NCI-H187 treated with DMSO at 0.1 percent for 48 hours (cell line): ENCODE results near the gene NELFA.

Source experiments
- DNase-seq: peaks from one replicate; lab custom pipeline; 2025; lab: John Stamatoyannopoulos, UW

NELFA gene

GRCh38 chr4:2008921-2009650 is at the start of gene NELFA:
Gene NELFA (minus strand): TSS chr4:2008974. CDS start chr4:2008959, 15 bp downstream.
- peak; percentile 58 for DNase-seq

DNA sequence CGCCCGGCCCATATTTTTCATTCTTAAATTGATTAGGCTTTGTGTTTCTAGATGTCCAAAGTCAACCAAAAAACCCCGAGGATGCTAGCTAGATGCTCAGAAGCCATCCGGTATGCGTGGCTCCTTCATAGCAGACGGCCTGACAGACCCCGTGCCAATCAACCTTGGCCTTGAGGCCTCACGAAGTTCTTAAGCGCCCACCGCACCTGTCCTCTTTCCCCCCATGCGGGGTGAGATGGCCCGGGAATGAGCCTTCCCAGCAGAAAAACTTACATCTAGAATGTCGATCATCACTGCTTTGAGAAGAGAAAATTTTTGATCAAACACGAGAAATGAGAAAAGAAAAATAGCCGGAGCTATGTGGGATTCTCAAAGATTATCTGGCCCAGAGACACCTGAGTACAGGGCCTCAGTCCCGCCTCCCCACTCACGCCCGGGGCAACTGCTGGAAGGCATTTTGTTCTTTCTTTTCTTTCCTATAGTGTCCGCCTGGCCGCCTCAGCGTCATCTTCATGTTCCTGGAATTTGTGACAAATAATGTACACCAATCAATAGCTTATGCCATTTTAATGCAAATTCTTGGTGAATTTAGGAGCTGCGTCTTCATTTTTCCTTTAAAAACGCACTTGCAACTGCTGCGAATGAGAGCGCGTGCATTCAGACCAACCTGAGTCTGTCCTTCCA is 48.8 kb upstream of the NELFA start:
- no peak for DNase-seq

DNA sequence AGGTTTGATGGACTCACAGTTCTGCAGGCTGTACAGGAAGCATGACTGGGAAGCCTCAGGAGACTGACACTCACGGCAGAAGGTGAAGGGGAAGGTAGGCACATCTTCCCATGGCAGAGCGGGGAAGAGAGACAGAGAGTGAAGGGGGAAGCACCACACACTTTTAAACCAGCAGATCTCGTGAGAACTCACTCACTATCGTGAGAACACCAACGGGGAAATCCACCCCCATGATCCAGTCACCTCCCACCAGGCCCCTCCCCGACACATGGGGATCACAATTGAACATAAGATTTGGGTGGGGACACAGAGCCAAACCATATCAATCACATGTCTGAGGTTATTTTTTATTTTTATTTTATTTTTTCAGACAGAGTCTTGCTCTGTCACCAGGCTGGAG is 45.4 kb upstream of the NELFA start:
- no peak for DNase-seq

DNA sequence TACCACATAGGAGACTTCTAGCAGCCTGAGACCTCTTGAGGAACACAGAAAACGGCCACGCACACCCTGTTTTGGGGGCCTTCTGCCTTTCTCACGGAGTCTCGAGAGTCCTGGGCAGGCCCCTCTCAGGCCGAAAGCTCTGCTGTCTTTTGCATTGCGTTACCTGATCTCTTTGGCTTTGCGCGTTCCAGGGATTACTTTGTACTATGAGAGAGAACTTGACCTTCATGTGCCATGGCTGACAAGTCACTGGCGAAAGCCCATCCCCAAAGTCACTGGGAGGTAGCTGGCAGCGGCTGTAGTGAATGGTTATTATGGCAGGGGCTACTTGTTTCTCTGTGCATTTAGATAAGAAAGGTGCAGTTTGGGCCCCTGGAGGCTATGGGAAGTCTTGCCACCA is 42.3 kb upstream of the NELFA start:
- no peak for DNase-seq

- no peak for DNase-seq
These were observed 41.0 kb upstream of the NELFA start for GRCh38 chr4:2049811-2050210.

GRCh38 chr4:2049381-2049780 is 40.6 kb upstream of the NELFA start:
- DNase-seq, result no peak

- DNase-seq, result no peak
These were observed 40.1 kb upstream of the NELFA start for GRCh38 chr4:2048831-2049230.

DNA sequence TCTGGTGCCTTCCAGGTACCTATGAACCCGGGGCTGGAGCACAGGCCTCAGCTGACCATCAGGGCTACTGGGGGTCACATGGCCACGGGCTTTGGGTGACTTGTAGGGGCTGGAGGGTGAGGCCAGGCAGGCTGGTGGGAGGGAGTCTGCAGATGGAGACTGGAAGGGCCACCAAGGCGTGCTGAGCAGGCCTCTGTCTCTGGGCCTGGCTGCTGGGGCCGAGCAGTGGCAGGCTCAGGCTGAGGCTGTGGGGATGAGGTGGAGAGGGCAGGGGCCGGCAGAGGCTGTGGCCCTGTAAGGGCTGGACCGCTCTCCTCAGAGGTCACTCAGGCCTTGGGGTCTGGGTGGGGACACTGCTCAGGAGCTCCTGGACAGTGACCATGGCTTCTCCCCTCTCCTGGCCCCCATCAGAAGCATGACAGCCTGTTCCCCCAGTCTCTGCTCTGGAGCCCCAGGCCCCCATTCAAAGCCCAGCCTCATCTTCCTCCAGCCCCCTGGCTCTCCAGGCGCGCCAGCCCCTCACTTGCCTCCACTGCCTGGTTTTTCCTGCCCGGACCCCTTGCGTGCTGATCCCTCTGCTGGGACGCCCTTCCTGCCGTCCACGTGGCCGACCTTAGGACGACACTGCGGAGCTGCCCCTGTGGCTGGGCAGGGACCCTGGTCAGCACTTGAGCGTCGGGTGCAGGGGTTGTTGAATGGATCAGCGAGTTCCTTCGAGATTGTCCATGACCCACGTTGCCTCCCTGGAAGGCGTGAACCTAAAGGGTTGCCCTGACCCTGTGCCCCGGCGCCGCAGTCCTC is 39.2 kb upstream of the NELFA start:
- no peak for DNase-seq

GRCh38 chr4:2047031-2047660 is 38.4 kb upstream of the NELFA start:
- no peak for DNase-seq

- no peak for DNase-seq
These were observed 37.5 kb upstream of the NELFA start for GRCh38 chr4:2046031-2046961.

DNA sequence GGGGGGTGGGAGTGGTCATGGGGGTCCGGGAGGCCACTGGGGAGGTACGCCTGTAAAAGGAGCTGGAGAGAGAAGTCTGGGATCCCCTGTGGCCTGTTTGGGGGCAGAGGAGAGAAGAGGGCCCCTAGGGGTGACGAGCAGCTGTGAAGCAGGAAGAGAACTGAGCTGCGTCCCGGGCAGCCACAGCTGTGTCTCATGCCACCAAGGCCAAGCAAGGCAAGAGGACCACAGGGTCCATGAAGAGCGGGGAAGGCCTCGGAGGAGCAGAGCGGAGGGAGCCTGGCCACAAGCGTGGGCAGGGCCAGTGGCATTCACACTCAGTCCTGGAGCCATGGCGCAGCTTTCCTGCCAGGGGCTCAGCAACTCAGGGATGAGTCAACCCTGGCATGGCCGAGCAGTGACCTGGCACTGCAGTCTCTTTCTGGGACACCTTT is 36.8 kb upstream of the NELFA start:
- no peak for DNase-seq

- no peak for DNase-seq
These were observed 36.1 kb upstream of the NELFA start for GRCh38 chr4:2044542-2045517.

- DNase-seq, result no peak
These were observed 35.3 kb upstream of the NELFA start for GRCh38 chr4:2044119-2044485.

DNA sequence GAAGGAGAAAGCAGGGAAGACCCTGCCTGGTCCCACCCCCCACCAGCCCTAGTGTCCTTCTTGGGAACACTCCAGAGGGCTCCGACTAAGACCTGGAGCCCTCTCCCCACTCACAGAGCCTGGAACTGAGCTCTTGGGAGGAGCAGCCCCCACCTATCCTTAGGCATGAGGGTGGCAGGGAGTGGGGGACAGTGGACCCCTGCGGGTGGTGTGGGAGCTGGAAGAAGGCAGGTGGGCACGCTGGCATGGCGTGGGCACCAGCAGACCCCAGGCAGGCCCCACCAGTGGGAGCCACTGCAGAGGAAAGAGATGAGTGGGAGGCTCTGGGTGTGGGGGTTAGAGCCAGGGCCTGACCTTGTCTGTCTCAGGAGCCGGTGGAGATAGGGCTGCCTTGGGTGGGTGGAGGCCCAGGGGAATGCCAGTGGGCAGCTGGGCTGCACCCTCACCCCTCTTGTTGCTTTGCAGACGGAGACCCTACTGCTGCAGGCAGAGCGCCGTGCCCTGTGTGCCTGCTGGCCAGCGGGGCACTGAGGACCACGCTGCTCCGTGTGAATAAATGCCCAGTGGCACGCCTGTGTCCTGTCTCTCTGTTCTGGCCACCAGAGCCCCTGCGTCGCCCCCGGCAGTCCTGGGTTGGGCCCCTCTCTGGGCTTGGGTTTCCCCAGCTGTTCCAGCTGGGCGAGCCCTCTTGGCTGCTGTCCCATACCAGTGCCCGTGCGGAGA is 34.8 kb upstream of the NELFA start:
- no peak for DNase-seq

- DNase-seq, result no peak
These were observed 34.2 kb upstream of the NELFA start for GRCh38 chr4:2042947-2043395.

- no peak for DNase-seq
These were observed 33.6 kb upstream of the NELFA start for GRCh38 chr4:2042204-2042946.

DNA sequence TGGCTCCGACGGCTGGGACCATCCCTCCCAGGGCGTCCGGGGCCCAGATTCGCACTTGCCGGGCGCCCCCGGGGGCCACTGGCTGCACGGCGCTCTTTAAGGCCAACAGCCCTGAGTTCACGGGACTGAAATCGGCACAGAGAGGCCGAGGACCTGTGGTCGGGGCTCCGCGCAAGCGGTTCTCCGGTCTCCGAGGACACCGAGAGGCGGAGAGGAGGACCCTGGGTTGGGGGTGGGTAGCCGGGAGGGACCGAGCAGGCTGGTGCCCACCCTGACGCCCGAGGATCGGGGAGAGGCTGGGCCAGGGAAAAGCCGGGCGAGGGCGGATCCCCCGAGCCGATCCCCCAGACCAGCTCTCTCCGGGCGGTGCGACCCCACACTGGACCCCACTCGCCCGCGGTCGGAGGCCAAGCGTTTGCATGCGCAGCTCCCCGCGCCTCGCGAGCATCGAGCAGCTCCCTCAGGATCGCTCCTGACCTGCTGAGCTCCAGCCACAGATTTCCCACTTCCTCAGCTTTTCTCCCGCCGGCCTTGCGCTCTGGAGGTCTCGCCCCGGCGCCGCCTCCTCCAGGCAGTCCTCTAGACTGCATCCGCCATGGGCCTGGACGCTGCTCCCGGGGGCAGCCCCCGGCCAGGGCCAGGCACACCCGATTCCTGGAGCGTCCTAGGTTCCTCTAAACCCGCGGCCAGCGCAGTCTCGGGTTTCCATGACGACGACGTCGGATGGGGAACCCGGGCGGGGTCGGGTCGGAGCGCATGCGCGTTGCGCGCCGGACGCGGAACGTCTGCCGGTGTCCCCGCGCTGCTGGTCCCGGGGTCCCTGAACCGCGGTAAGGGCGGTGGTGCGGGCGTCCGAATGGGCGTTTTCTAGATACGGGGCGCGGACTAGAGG is 32.7 kb upstream of the NELFA start:
- no peak for DNase-seq
